K562 (cell line): ENCODE measurements around the gene PRM1. TPM values are rescaled to one million over a fixed set of nuclear protein-coding genes. Genes with fewer than 3 reads are reported as not detected.

Source experiments
- ARNT ChIP-seq, 2 experiments: fragments of 450-650 bp; IDR thresholded peaks; 2 replicates each; pipeline ENCODE4 v1.6.1; 2016; ENCODE audit warnings: mild to moderate bottlenecking in 1 of 2
- BCOR ChIP-seq: fragments of 450-650 bp; IDR thresholded peaks from 2 replicates; pipeline ENCODE4 v1.6.1; 2016
- BMI1 ChIP-seq: fragments of 150-350 bp; IDR thresholded peaks from 2 replicates; pipeline ENCODE4 v1.6.1; 2014; ENCODE audit warnings: low read length
- CHD1 ChIP-seq: fragments of 200-600 bp; sonication (generic); IDR thresholded peaks from one replicate; pipeline ENCODE4 v1.6.1; 2012; ENCODE audit warnings: mild to moderate bottlenecking, moderate library complexity, low read length, inconsistent platforms
- EP300 ChIP-seq: IDR thresholded peaks from 2 replicates; pipeline ENCODE4 v1.6.1; 2012; ENCODE audit warnings: low read length, improper control_type of control experiment
- HEY1 ChIP-seq: fragments of 250-450 bp; sonication (Bioruptor Pico); IDR thresholded peaks from 2 replicates; pipeline ENCODE4 v1.5.0; 2020; ENCODE audit warnings: mild to moderate bottlenecking, moderate library complexity, borderline replicate concordance
- HIVEP1 ChIP-seq: fragments of 250-450 bp; sonication (Bioruptor Pico); IDR thresholded peaks from 2 replicates; pipeline ENCODE4 v1.4.0; 2020; ENCODE audit warnings: mild to moderate bottlenecking
- HLTF ChIP-seq: fragments of 450-650 bp; IDR thresholded peaks from 2 replicates; pipeline ENCODE4 v1.6.1; 2016
- HMG20A ChIP-seq: fragments of 450-650 bp; formaldehyde crosslinking; conservative IDR thresholded peaks from 2 replicates; pipeline ENCODE4 v1.4.0; 2020; ENCODE audit warnings: mild to moderate bottlenecking, mixed read lengths
- HNRNPK ChIP-seq: fragments of 200-400 bp; formaldehyde crosslinking; IDR thresholded peaks from one replicate; pipeline ENCODE4 v1.6.1; 2018; ENCODE audit warnings: mild to moderate bottlenecking, low read depth, low read length; ENCODE audit not compliant: poor library complexity, severe bottlenecking
- MIER1 ChIP-seq: fragments of 450-650 bp; IDR thresholded peaks from 2 replicates; pipeline ENCODE4 v1.6.1; 2016; ENCODE audit warnings: antibody characterized with exemption, mild to moderate bottlenecking, low read depth
- MYBL2 ChIP-seq, 2 experiments: fragments of 450-650 bp in 1 of 2; sonication (generic) in 1 of 2; formaldehyde crosslinking in 1 of 2; IDR thresholded peaks; 2 replicates each; pipeline versions ENCODE4 v1.6.1 to v1.8.1; 2017 to 2022; ENCODE audit warnings: borderline replicate concordance in 1 of 2, inconsistent platforms in 1 of 2, low read depth in 1 of 2, mild to moderate bottlenecking in 1 of 2, missing genetic modification reagents in 1 of 2, moderate library complexity in 1 of 2
- RBM25 ChIP-seq: fragments of 200-400 bp; formaldehyde crosslinking; IDR thresholded peaks from 2 replicates; pipeline ENCODE4 v1.6.1; 2018; ENCODE audit warnings: low read length, low read depth, moderate library complexity; ENCODE audit not compliant: severe bottlenecking
- SAFB2 ChIP-seq: fragments of 200-400 bp; formaldehyde crosslinking; IDR thresholded peaks from 2 replicates; pipeline ENCODE4 v1.6.1; 2018; ENCODE audit warnings: borderline replicate concordance, low read length, low read depth, moderate library complexity; ENCODE audit not compliant: severe bottlenecking
- SNIP1 ChIP-seq: fragments of 450-650 bp; IDR thresholded peaks from 2 replicates; pipeline ENCODE4 v1.7.1; 2017; ENCODE audit warnings: low read depth, mild to moderate bottlenecking
- SNRNP70 ChIP-seq: fragments of 200-400 bp; formaldehyde crosslinking; optimal IDR thresholded peaks from 2 replicates; pipeline ENCODE3; 2017; ENCODE audit warnings: low read depth, low read length
- STAG1 ChIP-seq: sonication (generic); formaldehyde crosslinking; IDR thresholded peaks from 2 replicates; pipeline ENCODE4 v1.5.0; 2020; ENCODE audit warnings: missing genetic modification reagents, borderline replicate concordance
- TAF7 ChIP-seq: fragments of 450-650 bp; IDR thresholded peaks from 2 replicates; pipeline ENCODE4 v1.6.1; 2016; ENCODE audit warnings: missing genetic modification characterization, missing compliant biosample characterization
- TCF7 ChIP-seq: sonication (generic); IDR thresholded peaks from 2 replicates; pipeline ENCODE4 v1.6.1; 2016; ENCODE audit warnings: antibody characterized with exemption, borderline replicate concordance
- ZKSCAN8 ChIP-seq: fragments of 200-800 bp; sonication (Bioruptor generic); IDR thresholded peaks from 2 replicates; pipeline ENCODE4 v1.6.1; 2016; ENCODE audit warnings: missing genetic modification characterization, missing compliant biosample characterization
- ZNF311 ChIP-seq: fragments of 250-450 bp; sonication (Bioruptor Pico); IDR thresholded peaks from 2 replicates; pipeline ENCODE4 v1.4.0; 2020; ENCODE audit warnings: mild to moderate bottlenecking, moderate library complexity
- polyA plus RNA-seq, 8 experiments: library from polyadenylated mRNA; depleted of rRNA in 4 of 8; stranded (reverse) in 5 of 8; unstranded in 3 of 8; fragments of >200 nt; fragmentation: Nextera tagmentation in 2 of 8; fragmentation: Illumina TruSeq in 1 of 8; extraction: Ambion mirVana in 2 of 8; extraction: Trizol in 1 of 8; gene quantifications; 2 replicates each; pipeline versions ENCODE4 v1.2.1 to v1.2.3, GENCODE V29; 2011 to 2014; ENCODE audit warnings: inconsistent platforms in 1 of 8, missing spikeins in 1 of 8
- total RNA-seq, 7 experiments: library from RNA; depleted of rRNA in 6 of 7; stranded (reverse); fragments of >200 nt in 6 of 7; fragmentation: Illumina TruSeq in 2 of 7; extraction: Trizol in 2 of 7; gene quantifications; 2 replicates each; pipeline versions ENCODE4 v1.2.1 to v1.2.3, GENCODE V29; 2011 to 2021; ENCODE audit warnings: low replicate concordance in 1 of 7
- TF ChIP-seq, protein P1 (sequence below): fragments of 200-800 bp; sonication (Bioruptor generic); IDR thresholded peaks from 2 replicates; pipeline ENCODE4 v1.6.1; 2017; ENCODE audit warnings: missing genetic modification characterization, missing compliant biosample characterization
- TF ChIP-seq, protein P2 (sequence below): fragments of 250-450 bp; sonication (Bioruptor Pico); IDR thresholded peaks from 2 replicates; pipeline ENCODE4 v1.4.0; 2020; ENCODE audit warnings: mild to moderate bottlenecking, moderate library complexity

The PRM1 gene
- total and polyA plus RNA-seq, 9 of the 15 experiments (the other 6 are each of a cell fraction or from before 2014, with no cell fraction given) = not detected

DNA sequence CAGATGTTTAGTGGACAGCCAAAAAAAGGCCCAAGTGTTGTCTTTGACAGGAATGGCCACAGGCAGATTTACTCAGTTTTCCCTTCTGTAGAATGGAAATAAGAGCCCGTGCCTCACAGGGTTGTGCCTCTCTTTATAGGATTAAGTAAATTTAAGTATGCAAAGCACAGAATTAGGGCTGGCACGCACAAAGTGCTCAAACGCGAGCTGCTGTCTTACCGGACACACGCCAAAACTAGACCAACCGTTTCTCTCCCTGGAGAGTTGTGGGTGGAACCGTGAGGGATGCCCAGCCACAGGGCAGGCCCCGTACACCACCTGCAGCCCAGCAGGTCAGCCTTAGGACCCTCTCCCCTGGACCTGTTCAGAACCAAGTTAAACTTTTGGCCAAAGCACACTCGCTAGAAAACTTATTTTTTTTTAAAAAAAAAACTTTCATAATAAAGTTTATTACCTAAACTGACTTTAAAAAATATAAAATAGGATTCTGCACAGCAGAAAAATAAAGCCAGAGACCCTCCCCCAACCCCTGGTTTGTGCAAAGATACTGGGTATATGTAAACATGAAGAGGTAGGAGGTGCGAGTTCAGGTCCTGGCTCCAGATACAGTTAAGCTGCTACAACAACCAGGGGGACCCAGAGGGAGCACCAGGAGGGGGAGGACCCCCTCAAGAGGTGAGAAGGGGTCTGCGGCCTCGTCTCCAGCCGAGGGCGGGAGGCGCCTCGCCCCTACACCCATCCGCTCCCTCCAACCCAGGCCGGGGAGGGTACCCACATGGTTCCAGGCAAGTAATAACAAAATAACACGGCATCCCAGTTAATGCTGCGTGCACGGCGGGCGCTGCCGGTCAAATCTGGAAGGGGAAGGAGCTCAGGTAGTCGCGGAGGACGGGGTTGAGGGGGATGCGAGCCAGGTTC is 26.9 kb downstream of the PRM1 start (continued):
- TF ChIP-seq, protein P1, sequence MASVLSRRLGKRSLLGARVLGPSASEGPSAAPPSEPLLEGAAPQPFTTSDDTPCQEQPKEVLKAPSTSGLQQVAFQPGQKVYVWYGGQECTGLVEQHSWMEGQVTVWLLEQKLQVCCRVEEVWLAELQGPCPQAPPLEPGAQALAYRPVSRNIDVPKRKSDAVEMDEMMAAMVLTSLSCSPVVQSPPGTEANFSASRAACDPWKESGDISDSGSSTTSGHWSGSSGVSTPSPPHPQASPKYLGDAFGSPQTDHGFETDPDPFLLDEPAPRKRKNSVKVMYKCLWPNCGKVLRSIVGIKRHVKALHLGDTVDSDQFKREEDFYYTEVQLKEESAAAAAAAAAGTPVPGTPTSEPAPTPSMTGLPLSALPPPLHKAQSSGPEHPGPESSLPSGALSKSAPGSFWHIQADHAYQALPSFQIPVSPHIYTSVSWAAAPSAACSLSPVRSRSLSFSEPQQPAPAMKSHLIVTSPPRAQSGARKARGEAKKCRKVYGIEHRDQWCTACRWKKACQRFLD = 0 out of 2 replicates have a peak, but pooled peaks have one; percentile 12
- TF ChIP-seq CHD1 (peak; percentile 54), SNRNP70 (no peak), HNRNPK (no peak), STAG1 (CRISPR knock-in tag) (no peak), MYBL2 (IDR thresholded peaks at IDR 0.05; ENCODE audit: low read depth) (no peak), MYBL2 (CRISPR knock-in tag; IDR thresholded peaks at IDR 0.05; ENCODE audit: borderline replicate concordance) (no peak), RBM25 (peak; percentile 56), SAFB2 (no peak), ZKSCAN8 (no peak), TCF7 (no peak), HIVEP1 (CRISPR knock-in tag) (no peak), BCOR (0 out of 2 replicates have a peak, but pooled peaks have one; percentile 42), BMI1 (no peak), HLTF (no peak), TAF7 (tag) (no peak), MIER1 (no peak), ARNT (IDR thresholded peaks at IDR 0.05) (no peak), ZNF311 (CRISPR knock-in tag) (0 out of 2 replicates have a peak, but pooled peaks have one; percentile 29), SNIP1 (no peak), HMG20A (CRISPR knock-in tag) (no peak), HEY1 (no peak), EP300 (no peak)
- TF ChIP-seq, protein P2, sequence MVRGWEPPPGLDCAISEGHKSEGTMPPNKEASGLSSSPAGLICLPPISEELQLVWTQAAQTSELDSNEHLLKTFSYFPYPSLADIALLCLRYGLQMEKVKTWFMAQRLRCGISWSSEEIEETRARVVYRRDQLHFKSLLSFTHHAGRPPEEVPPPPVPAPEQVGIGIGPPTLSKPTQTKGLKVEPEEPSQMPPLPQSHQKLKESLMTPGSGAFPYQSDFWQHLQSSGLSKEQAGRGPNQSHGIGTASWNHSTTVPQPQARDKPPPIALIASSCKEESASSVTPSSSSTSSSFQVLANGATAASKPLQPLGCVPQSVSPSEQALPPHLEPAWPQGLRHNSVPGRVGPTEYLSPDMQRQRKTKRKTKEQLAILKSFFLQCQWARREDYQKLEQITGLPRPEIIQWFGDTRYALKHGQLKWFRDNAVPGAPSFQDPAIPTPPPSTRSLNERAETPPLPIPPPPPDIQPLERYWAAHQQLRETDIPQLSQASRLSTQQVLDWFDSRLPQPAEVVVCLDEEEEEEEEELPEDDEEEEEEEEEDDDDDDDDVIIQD = no peak
